ENCODE measurements around the gene RARRES1. TPM values are rescaled to one million over a fixed set of nuclear protein-coding genes. Genes with fewer than 3 reads are reported as not detected.
"Not testable (repeated sequence)": the region's sequence is repeated elsewhere in the genome, so short reads cannot be mapped to it uniquely, and the experiment has no call there.

Gene RARRES1
- total RNA-seq, 1 experiment from 2014 or later, result not detected

GRCh38 chr3:158717576-158717975 lies 14.7 kb downstream of the RARRES1 start:
- DNase-seq (ENCODE audit: low read depth), result no peak

GRCh38 chr3:158713094-158713499 lies 19.2 kb downstream of the RARRES1 start:
- DNase-seq (ENCODE audit: low read depth), result no peak

More at GRCh38 chr3:158717576-158717975, 14.7 kb downstream of the RARRES1 start:
- in situ Hi-C loops (cut with HindIII; ENCODE audit: low pct_unique_long_range_greater_than_20kb, low sequenced_read_pairs), result no loop called here

GRCh38 chr3:158712443-158712842 lies 19.8 kb downstream of the RARRES1 start:
- in situ Hi-C loops (cut with HindIII; ENCODE audit: low pct_unique_long_range_greater_than_20kb, low sequenced_read_pairs), result no loop called here

More at GRCh38 chr3:158713094-158713499, 19.2 kb downstream of the RARRES1 start:
- in situ Hi-C loops (cut with HindIII; ENCODE audit: low pct_unique_long_range_greater_than_20kb, low sequenced_read_pairs), result no loop called here

GRCh38 chr3:158711886-158712285 lies 20.4 kb downstream of the RARRES1 start:
- in situ Hi-C loops (cut with HindIII; ENCODE audit: low pct_unique_long_range_greater_than_20kb, low sequenced_read_pairs), result no loop called here
- peak; percentile 91 for DNase-seq (ENCODE audit: low read depth)

More at GRCh38 chr3:158712443-158712842, 19.8 kb downstream of the RARRES1 start:
- no peak for DNase-seq (ENCODE audit: low read depth)

- in situ Hi-C loops (cut with HindIII; ENCODE audit: low pct_unique_long_range_greater_than_20kb, low sequenced_read_pairs), result no loop called here
- DNase-seq (ENCODE audit: low read depth), result peak; percentile 54
Observed at GRCh38 chr3:158710601-158711000, 21.7 kb downstream of the RARRES1 start.

GRCh38 chr3:158709666-158710083 lies 22.6 kb downstream of the RARRES1 start:
- DNase-seq (ENCODE audit: low read depth), result peak; percentile 88
- in situ Hi-C loops (cut with HindIII; ENCODE audit: low pct_unique_long_range_greater_than_20kb, low sequenced_read_pairs), result no loop called here

- DNase-seq (ENCODE audit: low read depth), result no peak
- in situ Hi-C loops (cut with HindIII; ENCODE audit: low pct_unique_long_range_greater_than_20kb, low sequenced_read_pairs), result no loop called here
Observed at GRCh38 chr3:158703566-158703965, 28.7 kb downstream of the RARRES1 start.

- in situ Hi-C loops (cut with HindIII; ENCODE audit: low pct_unique_long_range_greater_than_20kb, low sequenced_read_pairs), result no loop called here
- DNase-seq (ENCODE audit: low read depth), result no peak
Observed at GRCh38 chr3:158702815-158703481, 29.3 kb downstream of the RARRES1 start.

GRCh38 chr3:158701420-158702065 lies 30.7 kb downstream of the RARRES1 start:
- no peak for DNase-seq (ENCODE audit: low read depth)
- in situ Hi-C loops (cut with HindIII; ENCODE audit: low pct_unique_long_range_greater_than_20kb, low sequenced_read_pairs), result no loop called here

- DNase-seq (ENCODE audit: low read depth), result no peak
- in situ Hi-C loops (cut with HindIII; ENCODE audit: low pct_unique_long_range_greater_than_20kb, low sequenced_read_pairs), result no loop called here
Observed at GRCh38 chr3:158700559-158700958, 31.7 kb downstream of the RARRES1 start.

- no peak for DNase-seq (ENCODE audit: low read depth)
- in situ Hi-C loops (cut with HindIII; ENCODE audit: low pct_unique_long_range_greater_than_20kb, low sequenced_read_pairs), result no loop called here
Observed at GRCh38 chr3:158696618-158697017, 35.6 kb downstream of the RARRES1 start.

- DNase-seq (ENCODE audit: low read depth); in situ Hi-C loops (cut with HindIII; ENCODE audit: low pct_unique_long_range_greater_than_20kb, low sequenced_read_pairs): not testable (repeated sequence)
Observed at GRCh38 chr3:158693866-158694456, 38.3 kb downstream of the RARRES1 start.

- DNase-seq (ENCODE audit: low read depth), result no peak
- in situ Hi-C loops (cut with HindIII; ENCODE audit: low pct_unique_long_range_greater_than_20kb, low sequenced_read_pairs), result no loop called here
Observed at GRCh38 chr3:158685159-158685558, 47.1 kb downstream of the RARRES1 start.

- no peak for DNase-seq (ENCODE audit: low read depth)
Observed at GRCh38 chr3:158683230-158683962, 48.9 kb downstream of the RARRES1 start.

GRCh38 chr3:158680861-158681260 lies 51.4 kb downstream of the RARRES1 start:
- in situ Hi-C loops (cut with HindIII; ENCODE audit: low pct_unique_long_range_greater_than_20kb, low sequenced_read_pairs), result no loop called here
- no peak for DNase-seq (ENCODE audit: low read depth)

More at GRCh38 chr3:158683230-158683962, 48.9 kb downstream of the RARRES1 start:
- in situ Hi-C loops (cut with HindIII; ENCODE audit: low pct_unique_long_range_greater_than_20kb, low sequenced_read_pairs), result no loop called here

- in situ Hi-C loops (cut with HindIII; ENCODE audit: low pct_unique_long_range_greater_than_20kb, low sequenced_read_pairs), result no loop called here
Observed at GRCh38 chr3:158679547-158680000, 52.7 kb downstream of the RARRES1 start.

GRCh38 chr3:158678687-158679086 lies 53.6 kb downstream of the RARRES1 start:
- in situ Hi-C loops (cut with HindIII; ENCODE audit: low pct_unique_long_range_greater_than_20kb, low sequenced_read_pairs), result no loop called here
- DNase-seq (ENCODE audit: low read depth), result no peak

More at GRCh38 chr3:158679547-158680000, 52.7 kb downstream of the RARRES1 start:
- peak; percentile 54 for DNase-seq (ENCODE audit: low read depth)

Data from Caki2 (cell line).